Measurements from ENCODE around the gene ATF2. TPM values are rescaled to one million over a fixed set of nuclear protein-coding genes. Genes with fewer than 3 reads are reported as not detected.

Gene ATF2
- total and polyA plus RNA-seq, 2 donors (not counting 1 experiment from before 2014, with no cell fraction given): 23.6 to 66.8 TPM

- Mint-ChIP-seq H3K27ac (no peak overlapping the region), H3K27me3 (peaks cover 20% of the 10 kb centered on the region), H3K4me3 (no peak overlapping the region), H3K4me1 (no peaks in the 10 kb centered on the region), H3K9me3 (ENCODE audit: insufficient read depth) (no peaks in the 10 kb centered on the region)
- intact Hi-C loops (cut with micrococcal nuclease): no loop called here
- TF ChIP-seq EZH2 (IDR thresholded peaks at IDR 0.05; ENCODE audit: borderline replicate concordance, insufficient read depth, low read depth, low read length, poor library complexity, severe bottlenecking): no peak
- TF ChIP-seq, protein P1, sequence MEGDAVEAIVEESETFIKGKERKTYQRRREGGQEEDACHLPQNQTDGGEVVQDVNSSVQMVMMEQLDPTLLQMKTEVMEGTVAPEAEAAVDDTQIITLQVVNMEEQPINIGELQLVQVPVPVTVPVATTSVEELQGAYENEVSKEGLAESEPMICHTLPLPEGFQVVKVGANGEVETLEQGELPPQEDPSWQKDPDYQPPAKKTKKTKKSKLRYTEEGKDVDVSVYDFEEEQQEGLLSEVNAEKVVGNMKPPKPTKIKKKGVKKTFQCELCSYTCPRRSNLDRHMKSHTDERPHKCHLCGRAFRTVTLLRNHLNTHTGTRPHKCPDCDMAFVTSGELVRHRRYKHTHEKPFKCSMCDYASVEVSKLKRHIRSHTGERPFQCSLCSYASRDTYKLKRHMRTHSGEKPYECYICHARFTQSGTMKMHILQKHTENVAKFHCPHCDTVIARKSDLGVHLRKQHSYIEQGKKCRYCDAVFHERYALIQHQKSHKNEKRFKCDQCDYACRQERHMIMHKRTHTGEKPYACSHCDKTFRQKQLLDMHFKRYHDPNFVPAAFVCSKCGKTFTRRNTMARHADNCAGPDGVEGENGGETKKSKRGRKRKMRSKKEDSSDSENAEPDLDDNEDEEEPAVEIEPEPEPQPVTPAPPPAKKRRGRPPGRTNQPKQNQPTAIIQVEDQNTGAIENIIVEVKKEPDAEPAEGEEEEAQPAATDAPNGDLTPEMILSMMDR (IDR thresholded peaks at IDR 0.05): peak; percentile 21
- no peaks in the 10 kb centered on the region for H3K27me3 ChIP-seq (replicated peaks in 1 of 4; ENCODE audit: control extremely low read depth in 1 of 4, control insufficient read depth in 3 of 4, insufficient read depth in 4 of 4, low read length in 3 of 4)
- no peak for DNase-seq
- no peak overlapping the region for H2AFZ ChIP-seq (ENCODE audit: insufficient read depth, low read depth, low read length, poor library complexity, severe bottlenecking)
- H4K20me1 ChIP-seq (ENCODE audit: control insufficient read depth, insufficient read depth, low read length, poor library complexity, severe bottlenecking): no peaks in the 10 kb centered on the region
- no peak for ATAC-seq (ENCODE audit: low read depth)
- no peaks in the 10 kb centered on the region for H3K9me3 ChIP-seq (ENCODE audit: control extremely low read depth in 1 of 3, control insufficient read depth in 2 of 3, insufficient read depth in 1 of 3, low read length in 2 of 3)
- no peaks in the 10 kb centered on the region for H3K36me3 ChIP-seq (replicated peaks in 1 of 2; ENCODE audit: control extremely low read depth in 1 of 2, control insufficient read depth in 1 of 2, extremely low read depth in 1 of 2, insufficient read depth in 2 of 2, low read length in 1 of 2)
- H3K4me3 ChIP-seq (ENCODE audit: control extremely low read depth in 1 of 5, extremely low read depth in 1 of 5, insufficient read depth in 1 of 5, low read depth in 2 of 5, low read length in 4 of 5): no peak overlapping the region
- ChIA-PET CTCF (interaction anchor here (0.6 to 1.3 kb wide), 2 partner anchors 77 to 81 kb away, joined by 3 to 4 read pairs; no protein-coding TSS in a partner anchor), POLR2A (no interaction called here)
- no peak overlapping the region for H3K9ac ChIP-seq (ENCODE audit: low read length)
- H3K4me1 ChIP-seq (ENCODE audit: control insufficient read depth in 2 of 2, insufficient read depth in 2 of 2, low read length in 2 of 2): no peaks in the 10 kb centered on the region
- no peak overlapping the region for H3K4me2 ChIP-seq (replicated peaks; ENCODE audit: low read depth, low read length, poor library complexity, severe bottlenecking)
- peaks cover 7% of the 10 kb centered on the region for H3K79me2 ChIP-seq (ENCODE audit: control insufficient read depth, insufficient read depth, low read length)
- no peak overlapping the region for H3K27ac ChIP-seq (ENCODE audit: low read length in 2 of 2)
- 88% methylated on average over 1 of the region's 1 CpG for WGBS (ENCODE audit: insufficient coverage)
These were observed 19.4 kb upstream of the ATF2 start for GRCh38 chr2:175187378-175187777.

- intact Hi-C loops (cut with micrococcal nuclease): loop anchor here (5.0 kb wide), 2 partner anchors 71 to 431 kb away; no protein-coding TSS in a partner anchor
- no peaks in the 10 kb centered on the region for H3K9me3 Mint-ChIP-seq (ENCODE audit: insufficient read depth)
- ChIA-PET POLR2A (no interaction called here), CTCF (no interaction called here)
- no peak overlapping the region for H2AFZ ChIP-seq (ENCODE audit: insufficient read depth, low read depth, low read length, poor library complexity, severe bottlenecking)
- H3K27ac Mint-ChIP-seq: no peak overlapping the region
- no peak overlapping the region for H3K4me3 Mint-ChIP-seq
- no peak overlapping the region for H3K9ac ChIP-seq (ENCODE audit: low read length)
- H3K79me2 ChIP-seq (ENCODE audit: control insufficient read depth, insufficient read depth, low read length): peaks cover 33% of the 10 kb centered on the region
- H3K9me3 ChIP-seq (ENCODE audit: control extremely low read depth in 1 of 3, control insufficient read depth in 2 of 3, insufficient read depth in 1 of 3, low read length in 2 of 3): no peaks in the 10 kb centered on the region
- H3K27me3 ChIP-seq (replicated peaks in 1 of 4; ENCODE audit: control extremely low read depth in 1 of 4, control insufficient read depth in 3 of 4, insufficient read depth in 4 of 4, low read length in 3 of 4): no peaks in the 10 kb centered on the region
- H3K27me3 Mint-ChIP-seq: peaks cover 6% of the 10 kb centered on the region
- H3K4me1 Mint-ChIP-seq: peaks cover 14% of the 10 kb centered on the region
- no peak overlapping the region for H3K4me2 ChIP-seq (replicated peaks; ENCODE audit: low read depth, low read length, poor library complexity, severe bottlenecking)
- peaks cover 3 to 13% of the 10 kb centered on the region in 2 experiments for H3K36me3 ChIP-seq (replicated peaks in 1 of 2; ENCODE audit: control extremely low read depth in 1 of 2, control insufficient read depth in 1 of 2, extremely low read depth in 1 of 2, insufficient read depth in 2 of 2, low read length in 1 of 2)
- no peak for TF ChIP-seq EZH2 (IDR thresholded peaks at IDR 0.05; ENCODE audit: borderline replicate concordance, insufficient read depth, low read depth, low read length, poor library complexity, severe bottlenecking)
- TF ChIP-seq, protein P1 (IDR thresholded peaks at IDR 0.05): no peak
- H3K4me1 ChIP-seq (ENCODE audit: control insufficient read depth in 2 of 2, insufficient read depth in 2 of 2, low read length in 2 of 2): peaks cover 12 to 13% of the 10 kb centered on the region in 2 donors
- H4K20me1 ChIP-seq (ENCODE audit: control insufficient read depth, insufficient read depth, low read length, poor library complexity, severe bottlenecking): peaks cover 5% of the 10 kb centered on the region
- no peak for DNase-seq
- H3K4me3 ChIP-seq (ENCODE audit: control extremely low read depth in 1 of 5, extremely low read depth in 1 of 5, insufficient read depth in 1 of 5, low read depth in 2 of 5, low read length in 4 of 5): no peak overlapping the region
- no CpG with 5 or more reads among the region's 2 CpGs for WGBS (ENCODE audit: insufficient coverage)
- no peak for ATAC-seq (ENCODE audit: low read depth)
- no peak overlapping the region for H3K27ac ChIP-seq (ENCODE audit: low read length in 2 of 2)
These were observed 15.7 kb upstream of the ATF2 start for GRCh38 chr2:175183674-175184073.
